K562 treated with DMSO at 1 percent for 4 hours (cell line): ENCODE data around the gene AMZ1. TPM values are rescaled to one million over a fixed set of nuclear protein-coding genes. Genes with fewer than 3 reads are reported as not detected.

ENCODE experiments used
- total RNA-seq: library from RNA; unstranded; fragments of 300-600 nt; gene quantifications from 2 replicates; pipeline ENCODE4 v1.2.3, GENCODE V29; 2022; ENCODE audit not compliant: insufficient read depth

AMZ1 gene
- not detected in 2 replicates for total RNA-seq

GRCh38 chr7:2687881-2688318, at the start of gene AMZ1:
Gene AMZ1, plus strand, starts transcription at chr7:2688202. Its CDS starts 12,250 bp downstream, at chr7:2700452.

Other genes starting within 250 kb of the AMZ1 start
- gene GRIFIN, start 211.8 kb upstream of the AMZ1 start, total RNA-seq, result not detected in 2 replicates
- 0.53 TPM in 1 of 2 replicates, not detected in the other for gene LFNG, start 168.4 kb upstream of the AMZ1 start, total RNA-seq
- 37.4 and 41.3 TPM in 2 replicates for gene BRAT1, start 132.7 kb upstream of the AMZ1 start, total RNA-seq
- gene IQCE, start 129.2 kb upstream of the AMZ1 start, total RNA-seq, result 5.6 and 6.5 TPM in 2 replicates
- gene TTYH3, start 56.2 kb upstream of the AMZ1 start, total RNA-seq, result 7.3 and 9.1 TPM in 2 replicates
- 29.8 and 33.3 TPM in 2 replicates for gene GNA12, start 156.1 kb downstream of the AMZ1 start, total RNA-seq